ENCODE data around the gene GRK7.
"Not testable (repeated sequence)": the region's sequence is repeated elsewhere in the genome, so short reads cannot be mapped to it uniquely, and the experiment has no call there.

Gene GRK7

GRCh38 chr3:141796889-141797781 is 33.9 kb downstream of the GRK7 start:
- peak; percentile 31 for DNase-seq

GRCh38 chr3:141797819-141798447 is 34.7 kb downstream of the GRK7 start:
- no peak for DNase-seq

GRCh38 chr3:141798448-141798845 is 35.2 kb downstream of the GRK7 start:
- DNase-seq: no peak

GRCh38 chr3:141802316-141803077 is 39.3 kb downstream of the GRK7 start:
- DNase-seq: no peak

- DNase-seq: not testable (repeated sequence)
These were observed 40.3 kb downstream of the GRK7 start for GRCh38 chr3:141803538-141803937.

- DNase-seq: no peak
These were observed 41.2 kb downstream of the GRK7 start for GRCh38 chr3:141804447-141804777.

- no peak for DNase-seq
These were observed 41.8 kb downstream of the GRK7 start for GRCh38 chr3:141804778-141805639.

GRCh38 chr3:141807277-141808033 is 44.2 kb downstream of the GRK7 start:
- DNase-seq: no peak

- no peak for DNase-seq
These were observed 45.4 kb downstream of the GRK7 start for GRCh38 chr3:141808586-141808985.

- no peak for DNase-seq
These were observed 47.0 kb downstream of the GRK7 start for GRCh38 chr3:141810161-141810560.

- DNase-seq: no peak
These were observed 48.1 kb downstream of the GRK7 start for GRCh38 chr3:141811348-141811747.

- DNase-seq: no peak
These were observed 48.9 kb downstream of the GRK7 start for GRCh38 chr3:141812084-141812483.

GRCh38 chr3:141812586-141812985 is 49.4 kb downstream of the GRK7 start:
- no peak for DNase-seq
